Right lobe of liver (tissue), 6 donors: Measurements from ENCODE around the gene PKP3. TPM values are rescaled to one million over a fixed set of nuclear protein-coding genes. Genes with fewer than 3 reads are reported as not detected.

ENCODE experiments used
- ATAC-seq, 4 donors: fragments of 200-7000 bp; cut with Tn5 transposase; one replicate each; pipeline ENCODE4 v1.9.1; 2020; ENCODE audit warnings: mild to moderate bottlenecking in 4 of 4, moderate library complexity in 4 of 4
- DNase-seq, 3 donors: peaks; one replicate each; pipeline ENCODE4 v3.0.0-alpha.2; 2020
- H3K27ac ChIP-seq, 3 donors: fragments of 200-600 bp; one replicate each; pipeline ENCODE4 v1.8.0; 2022
- H3K27me3 ChIP-seq, 2 donors: fragments of 200-600 bp; one replicate each; pipeline ENCODE4 v1.8.0; 2022
- H3K36me3 ChIP-seq, 4 donors: fragments of 200-600 bp; sonication (generic) in 1 of 4; one replicate each; pipeline versions ENCODE4 v1.5.1 to v1.8.0; 2017 to 2022; ENCODE audit warnings: control low read depth in 1 of 4
- H3K4me1 ChIP-seq, 4 donors: fragments of 200-600 bp; sonication (generic) in 1 of 4; one replicate each; pipeline versions ENCODE4 v1.5.1 to v1.8.0; 2017 to 2022; ENCODE audit warnings: control low read depth in 1 of 4
- H3K4me3 ChIP-seq, 3 donors: fragments of 200-600 bp; one replicate each; pipeline ENCODE4 v1.8.0; 2022
- H3K9me3 ChIP-seq, 4 donors: fragments of 200-600 bp; sonication (generic) in 1 of 4; one replicate each; pipeline versions ENCODE4 v1.5.1 to v1.8.0; 2017 to 2022; ENCODE audit warnings: control low read depth in 1 of 4
- CTCF ChIP-seq, 4 donors: fragments of 200-600 bp in 3 of 4; fragments of 450-650 bp in 1 of 4; IDR thresholded peaks; one replicate each; pipeline versions ENCODE4 v1.5.1 to v1.8.0; 2016 to 2022; ENCODE audit warnings: antibody characterized with exemption in 4 of 4, mild to moderate bottlenecking in 2 of 4
- POLR2A ChIP-seq: fragments of 450-650 bp; IDR thresholded peaks from one replicate; pipeline ENCODE4 v1.6.1; 2017; ENCODE audit warnings: antibody characterized with exemption, mild to moderate bottlenecking
- WGBS: methylation state at CpG from one replicate; pipeline ENCODE4 v1.1.6; 2018; ENCODE audit warnings: low coverage, low lambda C conversion rate; ENCODE audit not compliant: insufficient coverage; ENCODE audit errors: missing lambda C conversion rate; 5-methylcytosine and 5-hydroxymethylcytosine counted together
- intact Hi-C, 2 donors: fragments of 100-400 bp; cut with DNase I; formaldehyde crosslinking; loops; one replicate each; pipeline versions ENCODE4 v1.11.2 to v1.14.1; 2022
- small RNA-seq, 2 experiments: library from RNA; depleted of rRNA; stranded (forward); fragments of <200 nt; gene quantifications; one replicate each; pipeline ENCODE3, GENCODE V24; 2016
- total RNA-seq, 6 experiments: library from RNA; depleted of rRNA in 2 of 6; stranded (reverse); fragments of >200 nt in 2 of 6; fragmentation: NEBNext Ultra II Directional in 3 of 6; extraction: Animal tissue kit (Norgen Biotek cat#: 25700) in 3 of 6; gene quantifications; one replicate each; pipeline versions ENCODE4 v1.1.0 to v1.2.4, GENCODE V29; 2016 to 2023
- donor health status: DM: no; HTN: yes; CAD: no.
- donor health status: DM: no; HTN: no; CAD: no.
- donor health status: DM: no; HTN: no; CAD: no.
- donor health status: DM: no; HTN: yes; CAD: no.
- donor health status: DM: no; HTN: yes; CAD: no.

PKP3 gene
- total RNA-seq, 6 experiments from 2014 or later: 0.43 to 1.5 (median 0.47) TPM; not detected in 3

GRCh38 chr11:453564-453963 lies 59.6 kb downstream of the PKP3 start:
- Histone ChIP-seq H3K4me1 (peaks cover 0 to 19% (median 9%) of the 10 kb centered on the region in 4 donors), H3K9me3 (no peaks in the 10 kb centered on the region), H3K36me3 (peaks cover 0 to 4% (median 0%) of the 10 kb centered on the region in 4 donors), H3K27me3 (no peaks in the 10 kb centered on the region), H3K27ac (no peak overlapping the region), H3K4me3 (no peak overlapping the region)
- TF ChIP-seq POLR2A (no peak), CTCF (IDR thresholded peaks at IDR 0.05) (no peak)
- WGBS: 60% methylated on average over 1 of the region's 13 CpGs
- ATAC-seq: no peak
- no peak for DNase-seq
- intact Hi-C loops: loop anchor here in 1 of 2 donors (10.0 kb wide), 1 partner anchor 49 kb away; no protein-coding TSS in a partner anchor

DNA sequence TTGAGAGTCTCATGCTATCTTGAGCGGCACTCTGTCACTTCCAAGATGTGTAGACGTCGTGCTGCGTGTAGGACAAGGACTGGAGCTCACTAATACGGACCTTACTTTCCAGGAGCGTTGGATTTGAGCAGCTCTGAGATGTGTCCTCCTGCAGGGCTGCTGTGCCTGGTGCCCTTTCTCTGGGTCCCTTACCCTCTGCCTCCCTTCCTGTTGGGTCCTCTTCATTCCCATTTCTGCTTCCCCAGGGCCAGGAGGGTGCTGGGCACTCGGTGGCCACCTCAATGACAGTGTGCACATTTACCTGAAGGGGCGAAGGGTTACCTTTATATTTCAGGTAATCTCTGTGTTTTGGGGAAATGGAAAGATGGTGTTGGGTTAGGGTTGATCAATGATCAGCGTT lies 60.0 kb downstream of the PKP3 start:
- H3K36me3 ChIP-seq: peaks cover 0 to 4% (median 0%) of the 10 kb centered on the region in 4 donors
- no peak overlapping the region for H3K4me3 ChIP-seq
- intact Hi-C loops: loop anchor here in 1 of 2 donors (10.0 kb wide), 1 partner anchor 49 kb away; no protein-coding TSS in a partner anchor
- no peaks in the 10 kb centered on the region for H3K9me3 ChIP-seq
- peaks cover 0 to 16% (median 7%) of the 10 kb centered on the region in 4 donors for H3K4me1 ChIP-seq
- TF ChIP-seq POLR2A (no peak), CTCF (IDR thresholded peaks at IDR 0.05) (no peak)
- 81% methylated on average over 3 of the region's 9 CpGs for WGBS
- H3K27me3 ChIP-seq: no peaks in the 10 kb centered on the region
- DNase-seq (no peak), ATAC-seq (no peak)
- no peak overlapping the region for H3K27ac ChIP-seq

Small RNA genes lying within 50 kb of the gene (small RNA-seq; reads per million reads assigned to genes)
- 0 to 0.26 reads per million in 2 experiments for gene RN7SL838P

Other genes starting within 250 kb of the PKP3 start
- not detected for gene SCGB1C1, start 201.1 kb upstream of the PKP3 start, total RNA-seq
- gene BET1L, start 186.8 kb upstream of the PKP3 start, total RNA-seq: 10 to 100 TPM; 17.2 to 28.9 (median 24.8) TPM
- 10 to 100 TPM; 29.7 to 54.0 (median 32.4) TPM for gene RIC8A, start 186.5 kb upstream of the PKP3 start, total RNA-seq
- 10 to 100 TPM in 5 of 6 experiments, 1 to 10 TPM in 1; 9.2 to 22.0 (median 15.5) TPM for gene SIRT3, start 157.9 kb upstream of the PKP3 start, total RNA-seq
- 10 to 100 TPM; 46.1 to 71.5 (median 48.7) TPM for gene PSMD13, start 157.2 kb upstream of the PKP3 start, total RNA-seq
- 1 to 10 TPM in 4 of 6 experiments, under 1 TPM in 2; 0.22 to 6.2 (median 1.6) TPM for gene NLRP6, start 115.8 kb upstream of the PKP3 start, total RNA-seq
- 100 to 1,000 TPM in 1 of 6 experiments, 10 to 100 TPM in 4, 1 to 10 TPM in 1; 7.7 to 110 (median 13.8) TPM for gene PGGHG, start 105.1 kb upstream of the PKP3 start, total RNA-seq
- gene IFITM5, start 94.7 kb upstream of the PKP3 start, total RNA-seq: not detected
- 100 to 1,000 TPM; 157 to 624 (median 390) TPM for gene IFITM2, start 86.4 kb upstream of the PKP3 start, total RNA-seq
- 100 to 1,000 TPM in 2 of 6 experiments, 10 to 100 TPM in 4; 15.7 to 159 (median 72.5) TPM for gene IFITM1, start 80.2 kb upstream of the PKP3 start, total RNA-seq
- gene IFITM3, start 73.3 kb upstream of the PKP3 start, total RNA-seq: 1,000 to 10,000 TPM in 1 of 6 experiments, 100 to 1,000 TPM in 5; 445 to 1,124 (median 694) TPM
- under 1 TPM in 2 of 6 experiments, not detected in 4; 0.05 to 0.07 TPM for gene B4GALNT4, start 24.7 kb upstream of the PKP3 start, total RNA-seq
- 100 to 1,000 TPM in 2 of 6 experiments, 10 to 100 TPM in 4; 48.2 to 133 (median 66.3) TPM for gene SIGIRR, start 20.8 kb downstream of the PKP3 start, total RNA-seq
- gene ANO9, start 47.8 kb downstream of the PKP3 start, total RNA-seq: 1 to 10 TPM in 1 of 6 experiments, under 1 TPM in 4, not detected in 1; 0.09 to 1.0 (median 0.28) TPM
- gene PTDSS2, start 56.1 kb downstream of the PKP3 start, total RNA-seq: 10 to 100 TPM in 4 of 6 experiments, 1 to 10 TPM in 2; 8.4 to 21.9 (median 11.4) TPM
- 100 to 1,000 TPM in 2 of 6 experiments, 10 to 100 TPM in 4; 66.4 to 135 (median 76.2) TPM for gene RNH1, start 113.0 kb downstream of the PKP3 start, total RNA-seq
- gene HRAS, start 141.4 kb downstream of the PKP3 start, total RNA-seq: 10 to 100 TPM in 5 of 6 experiments, 1 to 10 TPM in 1; 7.6 to 20.9 (median 14.8) TPM
- gene LRRC56, start 143.3 kb downstream of the PKP3 start, total RNA-seq: 1 to 10 TPM in 1 of 6 experiments, under 1 TPM in 4, not detected in 1; 0.12 to 1.1 (median 0.71) TPM
- 10 to 100 TPM in 1 of 6 experiments, 1 to 10 TPM in 5; 4.7 to 14.7 (median 7.9) TPM for gene LMNTD2, start 166.5 kb downstream of the PKP3 start, total RNA-seq
- gene RASSF7, start 166.8 kb downstream of the PKP3 start, total RNA-seq: 10 to 100 TPM; 20.5 to 61.1 (median 39.5) TPM
- gene PHRF1, start 182.3 kb downstream of the PKP3 start, total RNA-seq: 10 to 100 TPM; 15.4 to 21.9 (median 20.3) TPM
- 10 to 100 TPM; 27.3 to 72.8 (median 47.7) TPM for gene IRF7, start 221.7 kb downstream of the PKP3 start, total RNA-seq
- 100 to 1,000 TPM in 2 of 6 experiments, 10 to 100 TPM in 4; 59.4 to 162 (median 80.7) TPM for gene CDHR5, start 230.7 kb downstream of the PKP3 start, total RNA-seq
- gene SCT, start 233.0 kb downstream of the PKP3 start, total RNA-seq: not detected
- gene DRD4, start 243.1 kb downstream of the PKP3 start, total RNA-seq: under 1 TPM in 4 of 6 experiments, not detected in 2; 0.31 to 0.90 (median 0.41) TPM